ENCODE results near the gene EMX2. TPM values are rescaled to one million over a fixed set of nuclear protein-coding genes. Genes with fewer than 3 reads are reported as not detected.
"Not testable (repeated sequence)": the region's sequence is repeated elsewhere in the genome, so short reads cannot be mapped to it uniquely, and the experiment has no call there.

EMX2 gene
- total and polyA plus RNA-seq, 12 donors = 0.13 to 0.59 (median 0.15) TPM; not detected in 7

DNA sequence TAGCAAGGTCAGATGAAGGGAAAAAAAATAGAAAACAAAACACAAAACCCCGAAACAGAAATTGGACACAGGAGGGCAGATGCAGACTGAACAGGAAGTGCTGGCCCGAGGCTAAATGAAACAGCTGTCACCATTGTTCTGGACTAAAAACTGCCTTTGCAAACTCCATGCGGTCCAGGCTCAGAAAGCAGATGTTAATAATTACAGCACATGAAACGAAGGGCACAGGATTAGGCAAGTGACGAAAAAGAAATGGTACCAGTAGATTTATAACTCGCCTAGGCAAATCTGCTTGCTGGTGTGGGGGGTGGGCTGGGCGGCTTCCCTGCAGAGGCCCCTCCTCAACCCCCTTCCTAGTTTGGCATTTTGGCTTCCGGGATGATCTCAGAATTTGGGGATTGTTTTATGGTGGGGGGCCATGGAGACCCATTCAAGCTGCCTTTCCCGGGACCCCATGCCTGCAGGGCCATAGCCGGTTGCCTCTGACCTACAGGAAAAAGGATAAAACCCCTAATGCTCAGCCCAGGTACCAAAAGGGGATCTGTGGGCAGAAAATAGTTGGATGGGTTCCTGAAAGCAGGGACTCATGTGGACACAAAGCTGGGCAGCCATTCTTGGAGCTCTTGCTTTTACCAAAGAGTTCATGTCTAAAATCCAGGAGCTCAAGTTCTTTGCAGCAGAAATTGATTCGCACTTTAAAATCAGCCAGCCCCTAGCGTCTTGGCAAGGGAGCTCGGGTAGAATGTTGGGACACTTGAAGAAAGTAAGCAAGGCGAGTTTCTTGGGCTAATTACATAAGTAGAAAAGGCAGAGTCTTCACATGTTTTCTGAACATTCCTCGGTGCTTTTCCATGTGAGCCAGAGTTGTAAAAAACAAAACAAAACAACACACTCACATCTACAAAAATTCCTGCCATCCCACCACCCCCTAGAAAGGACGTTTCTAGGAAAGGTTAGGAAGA is 39.0 kb upstream of the EMX2 start:
- H3K27me3 ChIP-seq = peaks cover 0 to 53% (median 42%) of the 10 kb centered on the region in 7 donors
- no peak overlapping the region for H3K4me3 ChIP-seq
- ATAC-seq (no peak), DNase-seq (no peak)
- peaks cover 0 to 4% (median 0%) of the 10 kb centered on the region in 9 donors for H3K4me1 ChIP-seq
- H3K9me3 ChIP-seq = no peaks in the 10 kb centered on the region
- no peak overlapping the region for H3K27ac ChIP-seq
- H3K36me3 ChIP-seq = no peaks in the 10 kb centered on the region
- intact Hi-C loops (cut with DNase I) = no loop called here
- WGBS, 2 donors = 54 to 60% methylated on average over 16 of the region's 16 CpGs
- TF ChIP-seq CTCF (IDR thresholded peaks at IDR 0.05) = no peak

DNA sequence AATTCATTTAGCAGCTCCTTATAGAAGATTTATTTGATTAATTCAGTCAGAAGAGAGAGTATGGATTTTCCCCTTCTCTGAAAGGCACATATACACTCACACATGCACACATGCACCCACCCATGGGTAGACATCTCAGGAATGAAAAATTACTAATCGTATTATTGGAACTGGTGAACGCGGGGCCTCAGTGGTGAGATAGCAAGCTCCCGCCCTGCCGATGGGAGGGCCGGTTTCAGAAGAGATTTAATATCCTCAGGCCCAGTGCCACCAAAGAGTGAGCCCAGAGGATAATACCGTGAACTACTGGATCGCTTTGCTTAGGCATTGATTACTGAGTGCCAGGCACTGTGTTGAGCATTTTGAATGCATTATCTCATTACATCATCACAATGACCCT is 38.0 kb upstream of the EMX2 start:
- WGBS, 2 donors = 92 to 95% methylated on average over 8 of the region's 8 CpGs
- Histone ChIP-seq H3K9me3 (no peaks in the 10 kb centered on the region), H3K36me3 (no peaks in the 10 kb centered on the region), H3K4me1 (peaks cover 0 to 4% (median 0%) of the 10 kb centered on the region in 9 donors), H3K27me3 (peaks cover 0 to 61% (median 42%) of the 10 kb centered on the region in 7 donors), H3K4me3 (no peak overlapping the region), H3K27ac (no peak overlapping the region)
- DNase-seq (no peak), ATAC-seq (no peak)
- no peak for TF ChIP-seq CTCF (IDR thresholded peaks at IDR 0.05)
- intact Hi-C loops (cut with DNase I) = no loop called here

DNA sequence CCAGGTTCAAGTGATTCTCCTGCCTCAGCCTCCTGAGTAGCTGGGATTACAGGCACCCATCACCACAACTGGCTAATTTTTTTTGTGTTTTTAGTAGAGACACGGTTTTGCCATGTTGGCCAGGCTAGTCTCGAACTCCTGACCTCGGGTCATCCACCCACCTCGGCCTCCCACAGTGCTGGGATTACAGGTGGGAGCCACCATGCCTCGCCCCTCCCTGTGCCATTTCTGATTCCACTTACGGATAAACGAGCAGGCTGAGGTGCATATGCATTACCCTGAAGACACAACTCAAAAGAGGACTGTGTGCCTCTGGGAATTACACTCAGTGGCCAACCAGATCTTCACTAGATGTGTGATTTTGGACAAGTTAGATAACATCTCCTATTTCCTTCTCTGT is 35.5 kb upstream of the EMX2 start:
- H3K36me3 ChIP-seq; ATAC-seq; H3K4me1 ChIP-seq; DNase-seq; intact Hi-C loops (cut with DNase I); H3K9me3 ChIP-seq; H3K27ac ChIP-seq; H3K4me3 ChIP-seq: not testable (repeated sequence)
- WGBS, 2 donors = 76 to 79% methylated on average over 7 of the region's 7 CpGs
- H3K27me3 ChIP-seq = peaks cover 0 to 71% (median 40%) of the 10 kb centered on the region in 7 donors

GRCh38 chr10:117509573-117509972 is 33.0 kb upstream of the EMX2 start:
- Histone ChIP-seq H3K9me3 (no peaks in the 10 kb centered on the region), H3K4me1 (no peaks in the 10 kb centered on the region), H3K4me3 (no peak overlapping the region), H3K36me3 (no peaks in the 10 kb centered on the region), H3K27me3 (peaks cover 0 to 78% (median 34%) of the 10 kb centered on the region in 7 donors), H3K27ac (no peak overlapping the region)
- no peak for ATAC-seq
- 86 to 88% methylated on average over 7 of the region's 7 CpGs for WGBS, 2 donors
- DNase-seq = no peak
- no peak for TF ChIP-seq CTCF (IDR thresholded peaks at IDR 0.05)
- intact Hi-C loops (cut with DNase I) = no loop called here

All from heart right ventricle (tissue), 16 donors.